ENCODE data around the gene STK25.

STK25 gene

DNA sequence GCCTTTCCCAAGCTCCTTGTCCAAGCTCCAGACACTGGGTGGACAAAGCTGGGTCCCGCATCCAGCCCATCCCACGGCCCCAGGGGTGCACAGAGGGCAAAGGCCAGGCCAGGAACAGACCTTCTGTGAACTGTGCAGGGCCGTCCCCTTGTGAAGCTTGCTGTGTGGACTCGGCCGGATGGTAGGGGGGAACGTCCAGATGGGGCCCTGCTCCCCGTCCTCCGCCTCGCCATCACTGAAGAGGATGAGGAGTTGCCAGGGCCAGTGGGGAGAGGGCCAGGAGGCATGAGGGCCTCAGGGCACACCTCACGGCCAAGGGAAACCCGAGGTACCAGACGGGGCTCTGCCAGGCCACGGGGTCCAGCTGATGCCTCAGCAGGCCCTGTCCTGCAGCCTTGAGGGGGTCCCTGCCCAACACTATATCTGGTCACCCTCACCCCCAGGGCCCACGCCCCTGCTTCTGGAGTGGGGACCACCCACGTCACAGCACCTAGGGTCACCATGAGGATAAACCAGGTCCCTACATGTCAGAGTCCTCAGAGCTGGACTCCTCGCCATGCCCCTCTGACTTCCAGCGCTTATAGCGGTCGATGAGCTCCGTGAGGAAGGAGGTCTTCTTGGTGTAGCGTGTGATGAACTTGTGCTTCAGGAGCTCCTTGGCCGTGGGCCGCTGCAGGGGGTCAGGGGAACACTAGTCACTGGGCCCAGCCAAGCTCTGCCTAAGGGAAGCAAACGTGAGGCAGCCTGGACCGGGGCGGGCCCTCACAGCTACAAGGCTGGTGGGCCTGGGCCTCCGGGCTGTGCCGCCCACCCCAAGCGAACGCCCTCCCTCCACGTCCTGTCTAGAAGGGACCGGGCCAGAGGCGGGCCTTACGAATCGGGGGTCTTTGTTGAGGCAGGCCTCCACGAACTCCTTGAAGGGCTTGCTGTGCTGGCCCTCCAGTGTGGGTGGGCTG lies 10.0 kb downstream of the STK25 start:
- DNase-seq = no peak
- no peak for TF ChIP-seq GATA1 (IDR thresholded peaks at IDR 0.05; ENCODE audit: low read depth, low read length)
- TF ChIP-seq POLR2A (IDR thresholded peaks at IDR 0.05; ENCODE audit: low read length) = no peak

DNA sequence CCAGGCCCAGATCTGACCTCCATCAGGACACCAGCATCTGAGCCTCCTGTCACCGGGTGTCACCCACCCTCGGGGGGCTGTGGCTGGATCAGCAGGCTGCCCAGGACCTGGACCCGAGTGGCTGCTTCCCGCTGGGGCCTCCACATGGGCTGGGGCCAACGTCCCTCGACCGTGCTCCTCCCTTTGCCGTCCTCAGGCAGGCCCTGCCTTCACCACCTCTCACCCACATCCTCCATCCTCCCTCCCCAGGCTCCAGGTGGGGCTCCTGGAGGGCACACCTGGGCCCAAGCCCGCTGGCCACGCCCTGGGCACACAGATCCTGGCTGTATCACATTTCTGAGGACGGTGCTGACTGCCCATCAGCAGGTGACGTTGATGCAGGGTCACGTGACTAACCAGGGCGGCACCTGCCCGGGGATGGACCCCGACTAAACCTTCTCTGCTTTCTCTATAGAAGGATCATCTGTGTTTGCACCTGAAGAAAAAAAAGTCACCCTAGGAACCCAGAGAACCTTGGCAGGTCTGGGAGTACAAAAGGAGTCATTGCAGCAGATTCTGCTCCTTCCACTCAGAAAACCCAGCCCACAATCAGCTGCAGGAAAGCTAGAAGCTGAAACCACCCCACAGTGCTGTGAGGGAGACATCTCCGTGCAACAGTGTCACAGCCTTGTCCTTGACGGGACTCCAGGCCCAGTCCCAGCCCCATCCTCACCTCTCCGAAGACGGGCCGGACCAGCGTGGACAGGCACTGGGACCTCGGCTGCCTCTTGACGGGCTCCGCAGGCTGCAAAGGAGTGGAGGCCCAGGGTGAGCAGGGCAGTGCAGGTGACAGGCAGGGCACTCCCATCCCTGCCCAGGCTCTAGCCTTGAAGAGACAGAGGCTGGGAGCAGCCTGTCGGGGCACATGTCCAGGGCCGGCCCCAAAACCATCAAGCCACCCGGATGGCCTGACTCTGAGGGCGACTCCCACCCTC lies 11.2 kb downstream of the STK25 start:
- no peak for DNase-seq
- TF ChIP-seq GATA1 (IDR thresholded peaks at IDR 0.05; ENCODE audit: low read depth, low read length) (no peak), POLR2A (IDR thresholded peaks at IDR 0.05; ENCODE audit: low read length) (no peak)

DNA sequence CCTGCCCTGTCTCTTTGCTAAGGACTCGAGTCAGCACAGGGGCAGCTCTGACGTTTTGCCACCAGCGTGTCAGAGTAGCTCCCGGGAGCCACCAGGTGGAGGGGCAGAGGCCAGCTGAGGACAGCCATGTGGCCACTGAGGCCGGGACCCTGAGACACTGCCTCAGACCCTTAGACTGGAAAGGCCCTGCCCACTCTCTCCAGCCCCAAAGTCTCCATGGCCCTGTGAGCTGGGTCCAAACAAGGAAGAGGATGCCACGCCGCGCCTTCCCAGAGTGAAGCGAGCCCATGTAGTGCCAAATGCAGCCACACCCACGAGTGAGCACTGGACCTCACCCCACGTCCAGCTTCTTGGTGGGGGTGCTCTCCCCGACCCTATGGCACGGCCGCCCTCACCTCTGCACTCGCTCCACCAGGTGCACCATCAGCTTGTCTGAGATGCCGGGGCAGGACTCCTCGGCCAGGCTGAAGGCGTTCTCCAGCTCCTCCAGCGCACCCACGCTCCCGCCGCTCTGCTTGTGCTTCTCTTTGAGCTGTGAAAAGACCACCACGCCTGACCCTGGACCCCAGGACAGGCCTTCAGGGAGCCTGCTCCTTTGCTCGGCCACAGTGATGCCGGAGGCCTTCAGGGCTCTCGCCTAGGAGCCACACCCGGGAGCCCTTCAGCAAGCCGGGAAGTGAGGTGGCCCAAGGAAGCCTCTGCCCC lies 12.2 kb downstream of the STK25 start:
- TF ChIP-seq POLR2A (IDR thresholded peaks at IDR 0.05; ENCODE audit: low read length) (no peak), GATA1 (IDR thresholded peaks at IDR 0.05; ENCODE audit: low read depth, low read length) (no peak)

DNA sequence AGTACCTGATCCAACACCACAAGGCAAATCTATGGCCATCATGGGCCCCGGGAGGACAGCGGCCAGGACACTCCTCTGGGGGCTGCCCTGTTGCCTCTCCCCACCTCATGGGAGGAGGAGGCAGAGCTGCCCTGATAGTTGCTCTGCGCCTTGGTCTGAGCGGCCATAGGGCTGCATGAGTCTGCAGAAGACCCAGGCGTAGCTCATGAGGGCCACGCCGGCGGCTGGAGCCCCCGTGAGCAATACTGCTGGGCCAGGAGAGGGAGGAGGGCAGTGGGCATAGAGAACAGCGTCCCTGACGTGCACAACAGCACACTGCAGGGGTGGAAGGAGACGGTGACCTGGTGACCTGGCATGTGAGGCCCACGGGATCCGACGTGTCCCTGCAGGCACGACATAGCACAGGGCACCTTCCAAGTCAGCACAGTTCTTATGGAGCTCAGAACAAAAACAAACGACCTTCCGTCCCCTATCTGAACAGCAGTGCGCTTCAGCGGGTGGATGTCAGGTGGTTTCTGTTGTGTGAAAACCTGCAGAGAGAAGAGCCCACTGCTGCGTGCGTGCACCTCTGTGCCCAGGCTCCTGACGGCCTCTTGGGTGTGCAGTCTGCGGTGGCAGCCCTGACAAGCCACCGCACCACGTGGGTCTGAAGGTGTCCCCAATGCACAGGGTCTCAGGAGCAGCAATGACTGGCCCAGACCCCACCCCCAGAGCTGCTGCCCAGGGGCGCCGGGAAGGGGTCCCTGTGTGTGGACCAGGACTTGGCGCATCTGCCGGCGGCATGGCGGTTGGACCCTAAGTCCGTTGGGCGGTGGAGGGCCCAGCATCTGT lies 13.0 kb downstream of the STK25 start:
- DNase-seq = no peak
- TF ChIP-seq POLR2A (IDR thresholded peaks at IDR 0.05; ENCODE audit: low read length) (no peak), GATA1 (IDR thresholded peaks at IDR 0.05; ENCODE audit: low read depth, low read length) (no peak)

More for the DNA sequence above, 12.2 kb downstream of the STK25 start:
- DNase-seq = no peak

DNA sequence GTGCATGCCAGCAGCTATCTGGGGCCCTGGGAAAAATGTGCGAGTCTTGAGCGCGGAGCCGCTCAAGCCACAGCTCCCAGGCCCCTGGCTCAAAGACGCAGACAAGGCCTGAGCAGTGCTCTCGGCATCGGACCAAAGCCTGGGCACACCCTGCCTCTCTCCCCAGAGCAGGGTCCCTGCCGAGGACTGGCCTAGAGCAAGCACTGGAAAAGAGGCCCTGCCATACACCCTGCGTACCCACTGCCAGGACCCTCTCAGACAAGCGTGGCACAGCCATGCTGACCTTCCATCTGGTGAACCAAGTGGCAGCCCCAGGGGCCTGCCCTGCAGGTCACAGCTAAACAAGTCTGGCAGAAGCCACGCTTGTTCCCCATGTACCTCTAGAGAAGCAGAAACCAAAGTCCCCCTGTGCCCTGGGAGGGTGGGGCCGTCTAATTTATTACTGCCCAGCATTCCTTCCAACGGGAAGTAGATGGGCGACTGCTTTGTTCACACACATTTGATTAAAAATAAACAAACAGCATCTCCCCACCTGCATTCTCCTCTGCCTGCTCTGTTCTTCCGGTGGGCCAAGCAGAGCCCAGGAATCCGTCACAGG lies 14.0 kb downstream of the STK25 start:
- no peak for DNase-seq
- TF ChIP-seq POLR2A (IDR thresholded peaks at IDR 0.05; ENCODE audit: low read length) (no peak), GATA1 (IDR thresholded peaks at IDR 0.05; ENCODE audit: low read depth, low read length) (no peak)

DNA sequence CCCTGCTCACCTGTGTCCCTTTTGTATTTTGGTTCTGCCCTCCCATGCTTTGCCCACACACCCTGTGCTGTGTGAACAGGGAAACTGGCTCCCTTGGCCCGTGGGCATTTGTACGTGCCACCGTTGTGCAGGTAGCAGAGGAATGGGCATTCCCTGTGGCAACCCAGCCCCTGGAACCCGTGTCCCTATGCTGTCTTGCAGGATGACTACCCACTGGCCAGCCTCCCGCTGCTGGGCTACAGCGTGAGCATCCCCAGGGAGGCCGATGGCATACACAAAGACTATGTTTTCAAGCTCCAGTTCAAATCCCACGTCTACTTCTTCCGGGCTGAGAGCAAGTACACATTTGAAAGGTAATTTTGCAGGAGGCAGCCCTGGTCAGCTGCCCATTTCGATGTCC lies 15.3 kb downstream of the STK25 start:
- DNase-seq = no peak
- TF ChIP-seq GATA1 (IDR thresholded peaks at IDR 0.05; ENCODE audit: low read depth, low read length) = no peak
- TF ChIP-seq POLR2A (IDR thresholded peaks at IDR 0.05; ENCODE audit: low read length) = no peak

DNA sequence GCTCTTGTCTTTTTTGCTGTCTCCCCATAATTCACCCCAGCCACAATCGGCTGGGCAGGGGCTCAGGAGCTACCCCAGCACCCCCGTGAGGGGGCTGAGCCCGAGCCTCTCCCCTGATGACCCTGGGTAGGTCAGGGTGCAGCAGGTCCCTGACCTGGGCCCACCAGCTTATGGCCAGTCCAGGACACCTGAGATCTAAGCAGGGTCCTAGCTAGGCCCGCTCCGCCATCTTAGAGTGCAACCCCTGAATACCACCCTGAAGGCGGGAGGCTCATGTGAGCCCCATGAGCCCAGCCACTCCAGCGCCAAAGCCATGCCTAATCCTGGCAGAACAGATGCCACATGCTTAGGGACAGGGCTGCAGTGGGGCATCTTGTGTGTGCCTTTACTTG lies 16.2 kb downstream of the STK25 start:
- no peak for DNase-seq
- TF ChIP-seq POLR2A (IDR thresholded peaks at IDR 0.05; ENCODE audit: low read length) = no peak

DNA sequence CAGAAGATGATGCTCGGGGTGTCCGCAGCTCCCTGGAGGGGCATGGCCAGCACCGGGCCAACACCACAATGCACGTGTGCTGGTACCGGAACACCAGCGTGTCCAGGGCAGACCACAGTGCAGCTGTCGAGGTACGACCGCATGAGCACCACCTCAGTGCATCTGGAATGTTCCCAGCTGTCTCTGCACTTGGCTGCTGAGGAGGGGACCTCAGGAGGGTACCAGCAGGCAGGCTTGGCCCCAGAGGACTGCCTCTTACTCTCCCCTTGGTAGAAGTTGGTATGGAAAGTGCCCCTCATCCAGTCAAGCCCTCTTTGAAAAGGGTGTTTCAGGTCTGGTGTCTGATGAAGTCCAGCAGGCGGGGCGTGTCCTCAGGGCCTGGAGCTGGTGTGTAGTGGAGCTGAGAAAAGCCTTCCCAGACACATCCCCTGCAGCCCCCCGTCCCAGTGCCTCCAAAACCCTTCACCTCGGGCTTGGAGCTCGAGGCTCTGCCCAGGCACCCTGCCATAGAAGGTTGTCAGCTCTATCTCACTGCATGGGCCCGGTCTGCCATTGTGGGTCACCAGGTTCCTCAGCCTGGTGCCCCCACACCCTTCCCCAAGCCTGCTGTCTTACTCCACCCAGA lies 16.7 kb downstream of the STK25 start:
- DNase-seq = no peak
- TF ChIP-seq GATA1 (IDR thresholded peaks at IDR 0.05; ENCODE audit: low read depth, low read length) = no peak
- no peak for TF ChIP-seq POLR2A (IDR thresholded peaks at IDR 0.05; ENCODE audit: low read length)

DNA sequence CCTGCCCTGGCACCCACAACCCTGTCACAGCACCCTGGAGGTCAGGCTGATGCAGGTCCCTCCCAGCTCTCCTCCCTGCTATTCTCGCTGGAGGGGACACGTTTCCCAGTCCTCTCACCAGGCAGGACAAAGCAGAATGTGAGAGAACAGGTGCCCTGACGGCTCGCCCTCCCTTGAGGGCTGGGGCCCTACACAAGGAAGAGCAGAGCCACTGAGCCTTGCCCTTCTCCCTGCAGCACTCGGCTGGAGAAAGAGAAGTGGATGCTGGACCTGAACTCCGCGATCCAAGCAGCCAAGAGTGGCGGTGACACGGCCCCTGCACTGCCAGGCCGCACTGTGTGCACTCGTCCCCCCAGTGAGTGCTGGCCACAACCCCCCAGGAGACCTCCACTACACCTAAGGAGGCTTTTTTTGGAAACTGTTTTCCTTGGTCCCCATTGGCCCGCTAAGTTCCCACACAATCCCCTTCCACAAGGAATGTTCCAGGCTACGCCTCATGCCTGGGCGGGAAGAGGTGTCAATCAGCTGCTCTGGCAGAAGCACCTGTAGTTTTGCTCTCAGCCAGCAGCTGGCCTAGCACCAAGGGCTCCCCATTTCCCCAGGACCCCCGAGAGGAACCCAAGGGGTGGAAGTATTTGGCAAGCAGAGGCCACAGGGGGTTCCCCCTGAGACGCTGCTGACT lies 17.4 kb downstream of the STK25 start:
- TF ChIP-seq POLR2A (IDR thresholded peaks at IDR 0.05; ENCODE audit: low read length) (no peak), GATA1 (IDR thresholded peaks at IDR 0.05; ENCODE audit: low read depth, low read length) (no peak)
- no peak for DNase-seq

DNA sequence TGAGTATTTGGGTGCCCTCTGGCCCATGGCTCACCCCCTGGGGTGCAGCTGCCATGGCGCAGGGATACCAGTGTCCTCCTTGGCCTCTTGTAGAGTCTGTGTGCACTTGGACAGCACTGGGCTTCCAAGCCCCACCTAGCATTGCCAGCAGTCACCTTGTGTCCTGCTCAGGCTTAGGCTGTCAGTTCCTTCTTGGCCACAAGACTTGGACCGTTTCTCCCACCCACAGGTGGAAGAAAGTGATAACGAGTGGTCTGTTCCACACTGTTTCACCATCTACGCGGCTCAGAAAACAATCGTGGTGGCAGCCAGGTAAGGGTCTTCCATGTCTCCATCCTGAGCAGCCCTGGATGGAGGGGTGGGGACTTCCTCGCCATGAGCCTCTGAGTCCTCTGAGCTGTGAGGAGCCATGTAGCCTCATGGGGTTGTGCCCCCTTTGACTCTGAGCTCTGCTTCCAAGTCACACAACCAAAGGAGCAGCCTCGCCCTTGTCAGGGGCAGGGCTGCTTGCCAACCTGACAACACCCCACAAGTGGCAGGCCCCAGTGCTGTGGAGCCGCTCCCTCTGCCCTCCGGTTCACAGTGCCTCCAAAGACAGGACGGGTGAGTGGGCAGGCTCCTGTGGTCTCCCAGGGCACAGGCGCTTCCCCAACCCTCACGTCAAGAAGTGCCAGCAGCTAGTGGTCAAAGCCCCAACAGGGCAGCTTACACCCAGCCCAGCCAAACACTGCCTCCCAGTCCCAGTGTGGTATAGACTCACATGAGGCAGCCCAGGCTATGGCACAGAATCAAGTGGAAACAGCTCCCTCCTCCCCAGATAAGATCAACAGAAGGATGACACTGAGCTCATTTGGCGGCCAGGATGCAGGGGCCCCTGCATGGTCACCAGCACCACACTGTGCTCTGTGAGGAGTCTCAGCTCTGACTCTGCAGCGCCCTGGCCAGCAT lies 18.4 kb downstream of the STK25 start:
- DNase-seq = peak; percentile 75 to 87
- TF ChIP-seq POLR2A (IDR thresholded peaks at IDR 0.05; ENCODE audit: low read length) (peak; percentile 78), GATA1 (IDR thresholded peaks at IDR 0.05; ENCODE audit: low read depth, low read length) (no peak)

DNA sequence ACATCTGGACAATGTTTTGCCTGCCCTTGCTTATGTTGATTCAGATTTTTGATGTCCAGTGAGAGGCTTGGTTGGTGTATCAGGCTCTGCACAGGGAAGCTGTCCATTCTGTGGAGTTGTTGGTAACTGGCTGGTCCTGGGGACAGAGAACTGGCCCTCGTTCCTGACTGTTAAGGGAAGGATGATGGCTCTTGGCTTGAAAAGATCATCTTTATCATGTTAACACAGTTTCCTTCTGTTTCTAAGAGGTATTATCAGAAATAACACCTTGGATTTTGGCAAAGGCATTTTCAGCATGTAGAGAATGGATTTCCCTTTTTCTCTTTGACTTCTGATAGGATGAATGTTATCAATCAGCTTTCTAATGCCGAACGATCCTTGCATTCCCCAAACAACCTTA lies 19.3 kb downstream of the STK25 start:
- peak; percentile 50 to 80 for DNase-seq
- no peak for TF ChIP-seq GATA1 (IDR thresholded peaks at IDR 0.05; ENCODE audit: low read depth, low read length)
- TF ChIP-seq POLR2A (IDR thresholded peaks at IDR 0.05; ENCODE audit: low read length) = no peak

All from erythroblast (primary cell).